SU-DHL-6 (cell line): ENCODE results near the gene CRTC3.

Experiments used
- EZH2phosphoT487 ChIP-seq: fragments of 200-600 bp; sonication (generic), shearing (Covaris generic); conservative IDR thresholded peaks from 2 replicates; pipeline ENCODE4 v1.6.1; 2018; ENCODE audit warnings: mild to moderate bottlenecking, antibody characterized with exemption, low read length, moderate library complexity, mixed read lengths
- TF ChIP-seq, protein P1 (sequence below): fragments of 200-600 bp; sonication (generic); IDR thresholded peaks from one replicate; pipeline ENCODE4 v1.5.1; 2017; ENCODE audit warnings: antibody characterized with exemption, mild to moderate bottlenecking, low read length, moderate library complexity; ENCODE audit not compliant: insufficient read depth, poor library complexity, severe bottlenecking

DNA sequence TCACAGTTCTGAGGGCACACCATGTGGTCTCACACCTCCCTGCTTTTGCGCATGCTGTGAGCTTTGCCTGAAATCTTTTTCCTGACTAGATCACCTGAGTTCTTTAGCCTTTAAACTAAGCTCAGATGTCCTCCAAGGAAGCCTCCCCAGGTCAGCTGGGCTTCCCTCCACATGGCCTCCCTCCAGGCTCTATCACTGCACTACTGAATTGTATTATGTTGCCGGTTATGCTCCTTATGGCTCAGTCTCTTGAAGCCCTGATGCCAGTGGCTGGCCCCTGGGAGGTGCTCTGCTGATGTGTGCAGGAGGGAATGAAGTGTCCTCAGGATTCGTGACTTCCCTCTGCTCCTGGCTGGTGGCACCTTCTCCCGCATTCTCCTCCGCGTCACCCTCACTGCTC, 94.1 kb downstream of the CRTC3 start:
- TF ChIP-seq, protein P1, sequence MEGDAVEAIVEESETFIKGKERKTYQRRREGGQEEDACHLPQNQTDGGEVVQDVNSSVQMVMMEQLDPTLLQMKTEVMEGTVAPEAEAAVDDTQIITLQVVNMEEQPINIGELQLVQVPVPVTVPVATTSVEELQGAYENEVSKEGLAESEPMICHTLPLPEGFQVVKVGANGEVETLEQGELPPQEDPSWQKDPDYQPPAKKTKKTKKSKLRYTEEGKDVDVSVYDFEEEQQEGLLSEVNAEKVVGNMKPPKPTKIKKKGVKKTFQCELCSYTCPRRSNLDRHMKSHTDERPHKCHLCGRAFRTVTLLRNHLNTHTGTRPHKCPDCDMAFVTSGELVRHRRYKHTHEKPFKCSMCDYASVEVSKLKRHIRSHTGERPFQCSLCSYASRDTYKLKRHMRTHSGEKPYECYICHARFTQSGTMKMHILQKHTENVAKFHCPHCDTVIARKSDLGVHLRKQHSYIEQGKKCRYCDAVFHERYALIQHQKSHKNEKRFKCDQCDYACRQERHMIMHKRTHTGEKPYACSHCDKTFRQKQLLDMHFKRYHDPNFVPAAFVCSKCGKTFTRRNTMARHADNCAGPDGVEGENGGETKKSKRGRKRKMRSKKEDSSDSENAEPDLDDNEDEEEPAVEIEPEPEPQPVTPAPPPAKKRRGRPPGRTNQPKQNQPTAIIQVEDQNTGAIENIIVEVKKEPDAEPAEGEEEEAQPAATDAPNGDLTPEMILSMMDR: no peak
- no peak for TF ChIP-seq EZH2phosphoT487
